HG02981 (cell line): Measurements from ENCODE around the gene FAR2.

ENCODE experiments used
- ATAC-seq: cut with Tn5 transposase; IDR thresholded peaks from one replicate; pipeline ENCODE4 v1.9.1; 2021; ENCODE audit warnings: mild to moderate bottlenecking, moderate library complexity; ENCODE audit not compliant: unreplicated experiment

FAR2 gene

GRCh38 chr12:29200586-29200985 lies 51.5 kb downstream of the FAR2 start:
- no peak for ATAC-seq

GRCh38 chr12:29201296-29201695 lies 52.2 kb downstream of the FAR2 start:
- ATAC-seq, result no peak

GRCh38 chr12:29201746-29202145 lies 52.7 kb downstream of the FAR2 start:
- no peak for ATAC-seq

- no peak for ATAC-seq
These were observed 55.4 kb downstream of the FAR2 start for GRCh38 chr12:29204521-29204920.

- no peak for ATAC-seq
These were observed 58.0 kb downstream of the FAR2 start for GRCh38 chr12:29207120-29207519.

GRCh38 chr12:29208060-29208459 lies 59.0 kb downstream of the FAR2 start:
- ATAC-seq, result no peak

GRCh38 chr12:29208936-29209701 lies 60.0 kb downstream of the FAR2 start:
- ATAC-seq, result no peak

GRCh38 chr12:29211696-29212095 lies 62.6 kb downstream of the FAR2 start:
- ATAC-seq, result no peak

GRCh38 chr12:29212682-29213403 lies 63.8 kb downstream of the FAR2 start:
- ATAC-seq, result no peak

- no peak for ATAC-seq
These were observed 67.2 kb downstream of the FAR2 start for GRCh38 chr12:29216266-29216665.

- no peak for ATAC-seq
These were observed 67.9 kb downstream of the FAR2 start for GRCh38 chr12:29216797-29217575.

- ATAC-seq, result no peak
These were observed 71.7 kb downstream of the FAR2 start for GRCh38 chr12:29220632-29221336.

- no peak for ATAC-seq
These were observed 73.1 kb downstream of the FAR2 start for GRCh38 chr12:29222200-29222599.

GRCh38 chr12:29223426-29223825 lies 74.3 kb downstream of the FAR2 start:
- no peak for ATAC-seq

GRCh38 chr12:29223956-29224543 lies 75.0 kb downstream of the FAR2 start:
- ATAC-seq, result no peak

GRCh38 chr12:29224572-29224971 lies 75.5 kb downstream of the FAR2 start:
- ATAC-seq, result no peak

GRCh38 chr12:29225834-29226233 lies 76.8 kb downstream of the FAR2 start:
- no peak for ATAC-seq

GRCh38 chr12:29226616-29227015 lies 77.5 kb downstream of the FAR2 start:
- no peak for ATAC-seq

- no peak for ATAC-seq
These were observed 79.5 kb downstream of the FAR2 start for GRCh38 chr12:29228474-29229157.

GRCh38 chr12:29229158-29229505 lies 80.1 kb downstream of the FAR2 start:
- no peak for ATAC-seq
